GM23338 (cell line): ENCODE data around the gene KAT6B. TPM values are rescaled to one million over a fixed set of nuclear protein-coding genes. Genes with fewer than 3 reads are reported as not detected.

Experiments
- ATAC-seq: fragments of 200-7000 bp; cut with Tn5 transposase; 3 replicates; pipeline ENCODE4 v1.9.1; 2020
- DNase-seq: peaks from one replicate; pipeline ENCODE4 v3.0.0-alpha.2; 2015; ENCODE audit warnings: low spot score
- H2AFZ ChIP-seq: fragments of 200-600 bp; sonication (generic); 2 replicates; pipeline ENCODE4 v1.8.0; 2016; ENCODE audit warnings: antibody characterized with exemption, mild to moderate bottlenecking, moderate library complexity
- H3F3A ChIP-seq: fragments of 200-600 bp; sonication (generic); replicated peaks from 2 replicates; pipeline ENCODE4 v1.8.0; 2017; ENCODE audit warnings: antibody characterized with exemption, mixed run types, low read depth
- H3K27ac ChIP-seq: fragments of 200-600 bp; sonication (generic); 2 replicates; pipeline ENCODE4 v1.6.1; 2016; ENCODE audit warnings: low read depth
- H3K27me3 ChIP-seq: fragments of 200-600 bp; sonication (generic); 2 replicates; pipeline ENCODE4 v1.8.0; 2016; ENCODE audit warnings: mild to moderate bottlenecking, mixed run types, moderate library complexity; ENCODE audit not compliant: insufficient read depth
- H3K36me3 ChIP-seq: fragments of 200-600 bp; sonication (generic); 2 replicates; pipeline ENCODE4 v1.8.0; 2016; ENCODE audit warnings: mild to moderate bottlenecking; ENCODE audit not compliant: insufficient read depth
- H3K4me1 ChIP-seq: fragments of 200-600 bp; sonication (generic); 2 replicates; pipeline ENCODE4 v1.8.0; 2016; ENCODE audit warnings: mild to moderate bottlenecking, moderate library complexity; ENCODE audit not compliant: insufficient read depth
- H3K4me2 ChIP-seq: fragments of 200-600 bp; sonication (generic); 2 replicates; pipeline ENCODE4 v1.7.1; 2017; ENCODE audit warnings: mixed run types
- H3K4me3 ChIP-seq: fragments of 200-600 bp; sonication (generic); 2 replicates; pipeline ENCODE4 v1.6.1; 2016; ENCODE audit warnings: mixed run types
- H3K79me2 ChIP-seq: fragments of 200-600 bp; sonication (generic); replicated peaks from 2 replicates; pipeline ENCODE4 v1.8.0; 2017; ENCODE audit warnings: mild to moderate bottlenecking; ENCODE audit not compliant: insufficient read depth
- H3K9me2 ChIP-seq: fragments of 200-600 bp; sonication (generic); 2 replicates; pipeline ENCODE4 v1.8.0; 2017; ENCODE audit not compliant: insufficient read depth
- H4K20me1 ChIP-seq: fragments of 200-600 bp; sonication (generic); replicated peaks from 2 replicates; pipeline ENCODE4 v1.8.0; 2017; ENCODE audit warnings: mild to moderate bottlenecking; ENCODE audit not compliant: insufficient read depth
- H3K27ac Mint-ChIP-seq: 2 replicates; pipeline ENCODE4 v1.8.0; 2020; ENCODE audit warnings: inconsistent platforms, mild to moderate bottlenecking, moderate library complexity, mixed read lengths
- H3K27me3 Mint-ChIP-seq: 3 replicates; pipeline ENCODE4 v1.8.0; 2022; ENCODE audit warnings: low read depth, mild to moderate bottlenecking, moderate library complexity, mixed read lengths, inconsistent platforms; ENCODE audit not compliant: insufficient read depth, poor library complexity
- H3K36me3 Mint-ChIP-seq: 3 replicates; pipeline ENCODE4 v1.8.0; 2021; ENCODE audit warnings: low read depth, mild to moderate bottlenecking, inconsistent platforms, moderate library complexity, mixed read lengths
- H3K4me1 Mint-ChIP-seq: 3 replicates; pipeline ENCODE4 v1.8.0; 2020; ENCODE audit warnings: mild to moderate bottlenecking, inconsistent platforms, mixed read lengths
- H3K4me3 Mint-ChIP-seq: 3 replicates; pipeline ENCODE4 v1.8.0; 2021; ENCODE audit warnings: moderate library complexity, mild to moderate bottlenecking, inconsistent platforms, mixed read lengths
- H3K9me3 Mint-ChIP-seq: 3 replicates; pipeline ENCODE4 v1.8.0; 2020; ENCODE audit warnings: moderate library complexity, mild to moderate bottlenecking, inconsistent platforms, mixed read lengths
- CREB1 ChIP-seq: fragments of 250-450 bp; sonication (Bioruptor Pico); IDR thresholded peaks from 2 replicates; pipeline ENCODE4 v1.5.0; 2020; ENCODE audit warnings: low read depth, mild to moderate bottlenecking, moderate library complexity
- ETS1 ChIP-seq: IDR thresholded peaks from 2 replicates; pipeline ENCODE4 v1.6.1; 2016; ENCODE audit warnings: antibody characterized with exemption
- EZH2 ChIP-seq: fragments of 200-600 bp; sonication (generic); IDR thresholded peaks from one replicate; pipeline ENCODE4 v1.8.0; 2017; ENCODE audit warnings: antibody characterized with exemption, mild to moderate bottlenecking, low read depth; ENCODE audit not compliant: unreplicated experiment
- EZH2phosphoT487 ChIP-seq: fragments of 200-600 bp; sonication (generic); IDR thresholded peaks from one replicate; pipeline ENCODE4 v1.8.1; 2018; ENCODE audit warnings: antibody characterized with exemption; ENCODE audit not compliant: unreplicated experiment
- JUNB ChIP-seq: IDR thresholded peaks from one replicate; pipeline ENCODE4 v1.6.1; 2016; ENCODE audit warnings: antibody characterized with exemption; ENCODE audit not compliant: unreplicated experiment
- POLR2AphosphoS5 ChIP-seq: IDR thresholded peaks from 2 replicates; pipeline ENCODE4 v1.6.1; 2016; ENCODE audit warnings: antibody characterized with exemption, low read depth
- REST ChIP-seq: IDR thresholded peaks from one replicate; pipeline ENCODE4 v1.6.1; 2018; ENCODE audit warnings: antibody characterized with exemption; ENCODE audit not compliant: unreplicated experiment
- STAT1 ChIP-seq: IDR thresholded peaks from one replicate; pipeline ENCODE4 v1.6.1; 2016; ENCODE audit warnings: antibody characterized with exemption; ENCODE audit not compliant: unreplicated experiment
- ZNF114 ChIP-seq: fragments of 250-450 bp; sonication (Bioruptor Pico); IDR thresholded peaks from 2 replicates; pipeline ENCODE4 v1.5.0; 2020; ENCODE audit warnings: mild to moderate bottlenecking, moderate library complexity
- ZNF331 ChIP-seq: fragments of 250-450 bp; sonication (Bioruptor Pico); IDR thresholded peaks from 2 replicates; pipeline ENCODE4 v1.5.0; 2020; ENCODE audit warnings: low read depth, mild to moderate bottlenecking, moderate library complexity
- ZNF462 ChIP-seq: fragments of 250-450 bp; sonication (Bioruptor Pico); IDR thresholded peaks from 2 replicates; pipeline ENCODE4 v1.5.0; 2020; ENCODE audit warnings: mild to moderate bottlenecking, moderate library complexity
- polyA plus RNA-seq: library from polyadenylated mRNA; unstranded; fragments of >200 nt; fragmentation: Nextera tagmentation; extraction: Ambion mirVana; gene quantifications from 2 replicates; pipeline ENCODE4 v1.2.1, GENCODE V29; 2016
- total RNA-seq: library from RNA; depleted of rRNA; stranded (reverse); fragments of >200 nt; shearing (Covaris generic); gene quantifications from 2 replicates; pipeline ENCODE4 v1.2.3, GENCODE V29; 2014
- TF ChIP-seq, protein P1 (sequence below), 2 experiments: fragments of 200-600 bp in 1 of 2; sonication (generic) in 1 of 2; conservative IDR thresholded peaks; 2 replicates each; pipeline versions ENCODE4 v1.5.1 to v1.6.1; 2016 to 2017; ENCODE audit warnings: antibody characterized with exemption in 2 of 2, low read depth in 2 of 2, mild to moderate bottlenecking in 2 of 2, moderate library complexity in 1 of 2

The KAT6B gene
- total and polyA plus RNA-seq, 2 experiments from 2014 or later = 21.3 to 31.4 TPM

DNA sequence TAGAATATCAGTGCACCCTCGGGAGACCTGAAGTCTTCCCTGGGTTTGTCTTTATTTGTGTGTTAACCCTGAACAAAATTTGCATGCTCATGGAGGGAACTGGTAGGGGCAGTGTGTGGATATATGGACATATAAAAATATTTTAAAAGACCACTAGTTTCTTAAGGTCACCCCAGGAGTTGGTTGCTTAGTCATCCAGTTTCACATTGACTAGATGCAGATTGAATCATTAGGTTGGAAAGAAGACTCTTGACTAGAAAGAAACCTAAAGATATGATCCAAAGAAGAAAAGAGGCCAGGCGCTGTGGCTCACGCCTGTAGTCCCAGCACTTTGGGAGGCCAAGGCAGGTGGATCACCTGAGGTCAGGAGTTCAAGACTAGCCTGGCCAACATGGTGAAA, 137.1 kb downstream of the KAT6B start (continued):
- TF ChIP-seq REST = no peak
- TF ChIP-seq, protein P1, sequence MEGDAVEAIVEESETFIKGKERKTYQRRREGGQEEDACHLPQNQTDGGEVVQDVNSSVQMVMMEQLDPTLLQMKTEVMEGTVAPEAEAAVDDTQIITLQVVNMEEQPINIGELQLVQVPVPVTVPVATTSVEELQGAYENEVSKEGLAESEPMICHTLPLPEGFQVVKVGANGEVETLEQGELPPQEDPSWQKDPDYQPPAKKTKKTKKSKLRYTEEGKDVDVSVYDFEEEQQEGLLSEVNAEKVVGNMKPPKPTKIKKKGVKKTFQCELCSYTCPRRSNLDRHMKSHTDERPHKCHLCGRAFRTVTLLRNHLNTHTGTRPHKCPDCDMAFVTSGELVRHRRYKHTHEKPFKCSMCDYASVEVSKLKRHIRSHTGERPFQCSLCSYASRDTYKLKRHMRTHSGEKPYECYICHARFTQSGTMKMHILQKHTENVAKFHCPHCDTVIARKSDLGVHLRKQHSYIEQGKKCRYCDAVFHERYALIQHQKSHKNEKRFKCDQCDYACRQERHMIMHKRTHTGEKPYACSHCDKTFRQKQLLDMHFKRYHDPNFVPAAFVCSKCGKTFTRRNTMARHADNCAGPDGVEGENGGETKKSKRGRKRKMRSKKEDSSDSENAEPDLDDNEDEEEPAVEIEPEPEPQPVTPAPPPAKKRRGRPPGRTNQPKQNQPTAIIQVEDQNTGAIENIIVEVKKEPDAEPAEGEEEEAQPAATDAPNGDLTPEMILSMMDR (conservative IDR thresholded peaks at IDR 0.05; ENCODE audit: low read depth in 2 of 2) = no peak
- TF ChIP-seq CREB1 (CRISPR knock-in tag) = no peak

DNA sequence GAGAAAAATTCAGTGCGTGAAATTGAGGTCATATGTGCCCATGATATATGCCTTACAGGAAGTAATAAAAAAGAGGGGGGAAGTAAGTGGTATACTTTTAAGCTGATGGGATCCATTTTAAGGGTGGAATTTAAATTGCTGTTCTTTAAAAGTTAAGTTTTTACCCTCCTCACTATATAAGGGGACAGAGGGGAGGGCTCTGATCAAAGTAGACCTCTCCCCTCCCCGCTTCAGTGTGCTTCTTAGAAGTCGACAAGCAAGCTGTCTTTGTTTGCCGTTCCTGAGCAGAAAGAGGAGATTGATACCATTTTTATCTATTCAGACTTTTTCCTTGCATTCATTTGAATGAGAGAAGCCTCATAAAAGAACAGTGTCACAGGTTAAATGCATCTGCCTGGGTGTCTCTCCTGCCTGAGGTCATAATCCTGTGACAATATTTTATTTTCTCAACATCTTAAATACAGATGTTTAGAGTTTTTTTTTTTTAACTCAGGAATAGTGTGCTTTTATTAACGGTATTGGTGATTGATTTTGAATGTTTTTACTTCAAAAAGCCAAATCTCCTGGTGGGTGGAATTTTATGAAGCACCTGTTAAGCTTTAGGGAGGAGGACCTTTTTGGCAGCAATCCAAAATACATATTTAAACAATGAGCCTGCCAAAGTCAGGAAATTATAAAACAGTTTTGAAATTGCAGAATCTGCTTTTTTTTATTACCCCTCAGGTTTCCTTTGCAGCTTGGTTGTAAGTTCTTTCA, 141.7 kb downstream of the KAT6B start:
- peaks cover 24% of the 10 kb centered on the region for H3K4me1 Mint-ChIP-seq
- Histone ChIP-seq H2AFZ (no peak overlapping the region), H4K20me1 (no peaks in the 10 kb centered on the region), H3K79me2 (peaks cover 7% of the 10 kb centered on the region), H3K27ac (no peak overlapping the region), H3K36me3 (no peaks in the 10 kb centered on the region), H3K4me3 (no peak overlapping the region), H3K4me2 (no peak overlapping the region), H3K9me2 (no peaks in the 10 kb centered on the region), H3K27me3 (no peaks in the 10 kb centered on the region), H3F3A (no peaks in the 10 kb centered on the region), H3K4me1 (peaks cover 15% of the 10 kb centered on the region)
- H3K4me3 Mint-ChIP-seq = no peak overlapping the region
- peaks cover 4% of the 10 kb centered on the region; the same call in 2 of the 3 replicates for H3K36me3 Mint-ChIP-seq
- peaks cover 2% of the 10 kb centered on the region for H3K27me3 Mint-ChIP-seq
- peaks cover 4% of the 10 kb centered on the region; the same call in 2 of the 3 replicates for H3K9me3 Mint-ChIP-seq
- peak; percentile 61 for ATAC-seq
- DNase-seq = peak; percentile 17
- no peak overlapping the region for H3K27ac Mint-ChIP-seq
- no peak for TF ChIP-seq POLR2AphosphoS5
- TF ChIP-seq CREB1 (CRISPR knock-in tag) = no peak
- no peak for TF ChIP-seq EZH2
- no peak for TF ChIP-seq ETS1
- TF ChIP-seq EZH2phosphoT487 = no peak
- no peak for TF ChIP-seq ZNF331 (CRISPR knock-in tag)
- TF ChIP-seq ZNF114 (CRISPR knock-in tag) = no peak
- TF ChIP-seq JUNB = no peak
- TF ChIP-seq STAT1 = no peak
- TF ChIP-seq ZNF462 (CRISPR knock-in tag) = no peak
